K562 (cell line): ENCODE data around the gene DIP2C.

Experiments used
- EZH2 ChIP-seq: IDR thresholded peaks from 2 replicates; pipeline ENCODE4 v1.6.1; 2012; ENCODE audit warnings: low read depth, mild to moderate bottlenecking, inconsistent platforms, low read length, borderline replicate concordance
- ZBTB7A ChIP-seq: IDR thresholded peaks from 2 replicates; pipeline ENCODE4 v1.6.1; 2011; ENCODE audit warnings: low read depth, mild to moderate bottlenecking, low read length, moderate library complexity, borderline replicate concordance; ENCODE audit not compliant: control insufficient read depth
- ZFP36 ChIP-seq: fragments of 150-350 bp; IDR thresholded peaks from 2 replicates; pipeline ENCODE4 v1.6.1; 2018; ENCODE audit warnings: low read length, low read depth; ENCODE audit not compliant: partially characterized antibody

- no peak for TF ChIP-seq ZFP36
- no peak for TF ChIP-seq ZBTB7A
- TF ChIP-seq EZH2 = no peak
Observed at GRCh38 chr10:646118-646524, 43.3 kb downstream of the DIP2C start.
